ENCODE measurements around the gene CDC42BPA.

Gene CDC42BPA

GRCh38 chr1:227213426-227213825, 104.9 kb downstream of the CDC42BPA start:
- no peak for DNase-seq (ENCODE audit: low read depth, low spot score)

- no peak for DNase-seq (ENCODE audit: low read depth, low spot score)
These were observed 106.1 kb downstream of the CDC42BPA start for GRCh38 chr1:227212164-227212563.

GRCh38 chr1:227210604-227211003, 107.7 kb downstream of the CDC42BPA start:
- DNase-seq (ENCODE audit: low read depth, low spot score), result no peak

GRCh38 chr1:227197064-227197463, 121.2 kb downstream of the CDC42BPA start:
- DNase-seq (ENCODE audit: low read depth, low spot score), result no peak

- no peak for DNase-seq (ENCODE audit: low read depth, low spot score)
These were observed 126.1 kb downstream of the CDC42BPA start for GRCh38 chr1:227192163-227192562.

- DNase-seq (ENCODE audit: low read depth, low spot score), result no peak
These were observed 126.7 kb downstream of the CDC42BPA start for GRCh38 chr1:227191607-227192006.

- DNase-seq (ENCODE audit: low read depth, low spot score), result no peak
These were observed 128.0 kb downstream of the CDC42BPA start for GRCh38 chr1:227190321-227190720.

- no peak for DNase-seq (ENCODE audit: low read depth, low spot score)
These were observed 133.0 kb downstream of the CDC42BPA start for GRCh38 chr1:227185291-227185690.

- DNase-seq (ENCODE audit: low read depth, low spot score), result no peak
These were observed 136.3 kb downstream of the CDC42BPA start for GRCh38 chr1:227182012-227182411.

GRCh38 chr1:227175611-227176010, 142.7 kb downstream of the CDC42BPA start:
- no peak for DNase-seq (ENCODE audit: low read depth, low spot score)

GRCh38 chr1:227174164-227174563, 144.1 kb downstream of the CDC42BPA start:
- DNase-seq (ENCODE audit: low read depth, low spot score), result no peak

GRCh38 chr1:227170361-227171166, 147.7 kb downstream of the CDC42BPA start:
- no peak for DNase-seq (ENCODE audit: low read depth, low spot score)

- no peak for DNase-seq (ENCODE audit: low read depth, low spot score)
These were observed 148.9 kb downstream of the CDC42BPA start for GRCh38 chr1:227169343-227169742.

- DNase-seq (ENCODE audit: low read depth, low spot score), result no peak
These were observed 150.8 kb downstream of the CDC42BPA start for GRCh38 chr1:227167276-227168101.

GRCh38 chr1:227166559-227166958, 151.7 kb downstream of the CDC42BPA start:
- DNase-seq (ENCODE audit: low read depth, low spot score), result no peak

- DNase-seq (ENCODE audit: low read depth, low spot score), result no peak
These were observed 156.8 kb downstream of the CDC42BPA start for GRCh38 chr1:227161470-227161869.

- no peak for DNase-seq (ENCODE audit: low read depth, low spot score)
These were observed 161.8 kb downstream of the CDC42BPA start for GRCh38 chr1:227156520-227156919.

GRCh38 chr1:227155688-227156087, 162.6 kb downstream of the CDC42BPA start:
- DNase-seq (ENCODE audit: low read depth, low spot score), result no peak

GRCh38 chr1:227155004-227155403, 163.3 kb downstream of the CDC42BPA start:
- DNase-seq (ENCODE audit: low read depth, low spot score), result no peak

- DNase-seq (ENCODE audit: low read depth, low spot score), result no peak
These were observed 165.8 kb downstream of the CDC42BPA start for GRCh38 chr1:227152525-227152924.

- DNase-seq (ENCODE audit: low read depth, low spot score), result no peak
These were observed 177.9 kb downstream of the CDC42BPA start for GRCh38 chr1:227140376-227140775.

GRCh38 chr1:227136210-227136820, 182.0 kb downstream of the CDC42BPA start:
- no peak for DNase-seq (ENCODE audit: low read depth, low spot score)

All from activated CD4-positive, CD25-positive, alpha-beta regulatory T cell treated with anti-CD3 and anti-CD28 coated beads, Interleukin-2, amount 50 U/mL, for 16 hours (primary cell).